Endothelial cell of umbilical vein (primary cell): ENCODE data around the gene MLLT6. TPM values are rescaled to one million over a fixed set of nuclear protein-coding genes. Genes with fewer than 3 reads are reported as not detected.

Experiments
- BruUV-seq: library from RNA; stranded (reverse); fragments of 400-500 nt; replicated peaks from 2 replicates; lab custom pipeline; 2021; lab: Mats Ljungman, UMichigan
- CTCF ChIA-PET: fragments of 300-600, 350-600 bp; sonication (Branson Sonifier 250); formaldehyde crosslinking; loops from one replicate; lab custom pipeline; 2021; ENCODE audit warnings: antibody characterized with exemption, inconsistent platforms; lab: Charles Lee
- POLR2A ChIA-PET: fragments of 300-600, 350-600 bp; sonication (Branson Sonifier 250); formaldehyde crosslinking; loops from one replicate; lab custom pipeline; 2021; ENCODE audit warnings: antibody characterized with exemption, inconsistent platforms; lab: Charles Lee
- DNase-seq: peaks from one replicate; pipeline ENCODE4 v3.0.0-alpha.2; 2011; ENCODE audit warnings: low read depth, low spot score
- FAIRE-seq: peaks from 2 replicates; lab custom pipeline; 2011; peaks lifted over from hg19 to GRCh38; lab: Jason Lieb, UNC
- H2AFZ ChIP-seq: 2 replicates; pipeline ENCODE4 v1.6.0; 2012; ENCODE audit warnings: low read depth, low read length, control low read depth, inconsistent platforms
- H3K27ac ChIP-seq: 2 replicates; pipeline ENCODE4 v1.5.1; 2011; ENCODE audit warnings: low read depth, mild to moderate bottlenecking, control low read depth, low read length, moderate library complexity; ENCODE audit not compliant: insufficient read depth
- H3K27me3 ChIP-seq, 2 experiments: 2 replicates each; pipeline versions ENCODE4 v1.6.0 to v1.6.1; 2011; ENCODE audit warnings: low read length in 2 of 2, mixed read lengths in 1 of 2; ENCODE audit not compliant: control insufficient read depth in 2 of 2, insufficient read depth in 2 of 2
- H3K36me3 ChIP-seq, 2 experiments: 2 replicates in 1 of 2; 3 replicates in 1 of 2; pipeline ENCODE4 v1.5.1; 2011; ENCODE audit warnings: low read length in 2 of 2, mild to moderate bottlenecking in 1 of 2, moderate library complexity in 1 of 2; ENCODE audit not compliant: control insufficient read depth in 2 of 2, insufficient read depth in 2 of 2; ENCODE audit errors: extremely low read depth in 1 of 2
- H3K4me1 ChIP-seq: 3 replicates; pipeline ENCODE4 v1.5.1; 2011; ENCODE audit warnings: mild to moderate bottlenecking, low read length; ENCODE audit not compliant: control insufficient read depth, insufficient read depth; ENCODE audit errors: extremely low read depth
- H3K4me2 ChIP-seq: 2 replicates; pipeline ENCODE4 v1.6.1; 2011; ENCODE audit warnings: low read length, control low read depth, mixed read lengths; ENCODE audit not compliant: insufficient read depth
- H3K4me3 ChIP-seq, 3 experiments: fragments of 200-600 bp in 1 of 3; sonication (generic), shearing (Covaris generic) in 1 of 3; replicated peaks in 1 of 3; 2 replicates each; pipeline ENCODE4 v1.5.1; 2011 to 2016; ENCODE audit warnings: control low read depth in 3 of 3, low read length in 3 of 3, mild to moderate bottlenecking in 2 of 3, inconsistent platforms in 1 of 3, low read depth in 1 of 3, moderate library complexity in 1 of 3; ENCODE audit not compliant: insufficient read depth in 1 of 3
- H3K79me2 ChIP-seq: 2 replicates; pipeline ENCODE4 v1.6.0; 2012; ENCODE audit warnings: low read length, inconsistent platforms; ENCODE audit not compliant: control insufficient read depth, insufficient read depth
- H3K9ac ChIP-seq: replicated peaks from 2 replicates; pipeline ENCODE3; 2011; ENCODE audit warnings: low read length, control low read depth; ENCODE audit not compliant: insufficient read depth; ENCODE audit errors: extremely low read depth
- H3K9me1 ChIP-seq: replicated peaks from 3 replicates; pipeline ENCODE4 v1.6.0; 2011; ENCODE audit warnings: mild to moderate bottlenecking, low read length; ENCODE audit not compliant: control insufficient read depth, insufficient read depth; ENCODE audit errors: extremely low read depth
- H3K9me3 ChIP-seq: replicated peaks from 2 replicates; pipeline ENCODE4 v1.5.1; 2012; ENCODE audit warnings: low read length, inconsistent platforms; ENCODE audit not compliant: control insufficient read depth, insufficient read depth
- H4K20me1 ChIP-seq: replicated peaks from 2 replicates; pipeline ENCODE3; 2011; ENCODE audit warnings: mild to moderate bottlenecking, low read length; ENCODE audit not compliant: control insufficient read depth, insufficient read depth; ENCODE audit errors: extremely low read depth
- EZH2 ChIP-seq: IDR thresholded peaks from 2 replicates; pipeline ENCODE4 v1.6.1; 2012; ENCODE audit warnings: borderline replicate concordance, low read depth, mild to moderate bottlenecking, moderate library complexity, low read length, inconsistent platforms; ENCODE audit not compliant: severe bottlenecking
- FOS ChIP-seq: IDR thresholded peaks from 2 replicates; pipeline ENCODE4 v1.6.1; 2011; ENCODE audit warnings: mild to moderate bottlenecking, low read length, moderate library complexity, borderline replicate concordance; ENCODE audit not compliant: insufficient read depth
- GATA2 ChIP-seq: IDR thresholded peaks from 2 replicates; pipeline ENCODE4 v1.7.0; 2011; ENCODE audit warnings: low read depth, mild to moderate bottlenecking, moderate library complexity, mixed read lengths, low read length; ENCODE audit not compliant: insufficient read length, insufficient read depth
- JUN ChIP-seq: IDR thresholded peaks from 2 replicates; pipeline ENCODE4 v1.6.1; 2011; ENCODE audit warnings: borderline replicate concordance, low read depth; ENCODE audit not compliant: insufficient read length, insufficient read depth
- MYC ChIP-seq: IDR thresholded peaks from one replicate; pipeline ENCODE4 v1.6.1; 2011; ENCODE audit warnings: mild to moderate bottlenecking, low read depth, low read length
- POLR2A ChIP-seq: IDR thresholded peaks from 2 replicates; pipeline ENCODE4 v1.6.1; 2012; ENCODE audit warnings: low read depth, mild to moderate bottlenecking, control low read depth, low read length
- POLR2AphosphoS5 ChIP-seq: IDR thresholded peaks from 2 replicates; pipeline ENCODE4 v1.6.1; 2012; ENCODE audit warnings: low read depth, mild to moderate bottlenecking, control low read depth, low read length, moderate library complexity; ENCODE audit not compliant: insufficient read depth
- dilution Hi-C: fragments of 300-500 bp; cut with MboI; formaldehyde crosslinking; loops from one replicate; pipeline ENCODE4 v1.15.0; 2019; ENCODE audit warnings: low sequenced_read_pairs; ENCODE audit not compliant: extremely low pct_ligation_motif_present
- intact Hi-C: fragments of 100-400 bp; cut with micrococcal nuclease; formaldehyde crosslinking; loops from one replicate; pipeline ENCODE4 v1.10.0; 2022
- polyA plus RNA-seq, 4 experiments: library from polyadenylated mRNA; depleted of rRNA in 3 of 4; stranded (reverse) in 3 of 4; unstranded in 1 of 4; fragments of >200 nt; gene quantifications; 2 replicates each; pipeline versions ENCODE4 v1.2.1 to v1.2.3, GENCODE V29; 2011 to 2012; ENCODE audit warnings: missing spikeins in 1 of 4
- total RNA-seq: library from RNA; stranded (reverse); gene quantifications from 2 replicates; pipeline ENCODE4 v1.2.3, GENCODE V29; 2021
- TF ChIP-seq, protein P1 (sequence below): IDR thresholded peaks from 2 replicates; pipeline ENCODE4 v1.6.1; 2011; ENCODE audit not compliant: insufficient read depth, insufficient read length
- TF ChIP-seq, protein P2 (sequence below), 2 donors: IDR thresholded peaks; 1 replicate in 1 of 2; 2 replicates in 1 of 2; pipeline ENCODE4 v1.5.1; 2011; ENCODE audit warnings: low read length in 2 of 2, mild to moderate bottlenecking in 2 of 2, moderate library complexity in 2 of 2, control low read depth in 1 of 2, inconsistent platforms in 1 of 2, low read depth in 1 of 2; ENCODE audit not compliant: insufficient read depth in 1 of 2; ENCODE audit errors: extremely low read depth in 1 of 2

The MLLT6 gene
- total and polyA plus RNA-seq, 2 donors (not counting 3 experiments of a cell fraction or from before 2014, with no cell fraction given): 32.1 to 85.4 TPM

DNA sequence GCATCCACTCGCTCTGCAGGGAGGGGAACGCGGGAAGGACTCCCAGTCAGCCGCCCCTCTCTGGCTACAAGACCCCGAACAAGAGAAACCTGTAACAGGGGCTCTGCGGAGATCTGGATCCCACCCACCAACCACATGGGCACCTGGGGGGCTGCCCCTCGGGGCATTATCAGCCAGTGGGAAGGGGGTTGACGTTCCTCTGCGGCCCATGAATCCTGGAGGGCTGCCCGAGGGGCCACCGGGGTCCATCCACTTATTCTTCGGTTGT, 44.9 kb downstream of the MLLT6 start:
- DNase-seq (no peak), FAIRE-seq (no peak)
- Histone ChIP-seq H3K27me3 (no peaks in the 10 kb centered on the region), H3K27ac (peak overlapping the region; percentile 4), H3K4me1 (peaks cover 51% of the 10 kb centered on the region), H2AFZ (peak overlapping the region; percentile 19), H3K9me1 (no peaks in the 10 kb centered on the region), H3K9ac (peak overlapping the region; percentile 27), H3K4me3 (peak overlapping the region; percentile 28 to 80 (median 36)), H3K79me2 (peaks cover 53% of the 10 kb centered on the region), H3K9me3 (no peaks in the 10 kb centered on the region), H3K4me2 (peak overlapping the region; percentile 88), H3K36me3 (peaks cover 2 to 5% of the 10 kb centered on the region in 2 experiments), H4K20me1 (peaks cover 2% of the 10 kb centered on the region)
- ChIA-PET CTCF (interaction anchor here (1.1 to 2.4 kb wide), 2 partner anchors 14 to 18 kb away, joined by 6 to 7 read pairs; no protein-coding TSS in a partner anchor), POLR2A (no interaction called here)
- no TSS peak for BruUV-seq
- TF ChIP-seq POLR2AphosphoS5: no peak
- TF ChIP-seq JUN: no peak
- no peak for TF ChIP-seq FOS
- TF ChIP-seq MYC: no peak
- intact Hi-C loops: loop anchor here (2.0 to 5.0 kb wide), 2 partner anchors 49 to 402 kb away; partner anchors contain the start of genes PIP4K2B and PLXDC1
- dilution Hi-C loops: no loop called here

DNA sequence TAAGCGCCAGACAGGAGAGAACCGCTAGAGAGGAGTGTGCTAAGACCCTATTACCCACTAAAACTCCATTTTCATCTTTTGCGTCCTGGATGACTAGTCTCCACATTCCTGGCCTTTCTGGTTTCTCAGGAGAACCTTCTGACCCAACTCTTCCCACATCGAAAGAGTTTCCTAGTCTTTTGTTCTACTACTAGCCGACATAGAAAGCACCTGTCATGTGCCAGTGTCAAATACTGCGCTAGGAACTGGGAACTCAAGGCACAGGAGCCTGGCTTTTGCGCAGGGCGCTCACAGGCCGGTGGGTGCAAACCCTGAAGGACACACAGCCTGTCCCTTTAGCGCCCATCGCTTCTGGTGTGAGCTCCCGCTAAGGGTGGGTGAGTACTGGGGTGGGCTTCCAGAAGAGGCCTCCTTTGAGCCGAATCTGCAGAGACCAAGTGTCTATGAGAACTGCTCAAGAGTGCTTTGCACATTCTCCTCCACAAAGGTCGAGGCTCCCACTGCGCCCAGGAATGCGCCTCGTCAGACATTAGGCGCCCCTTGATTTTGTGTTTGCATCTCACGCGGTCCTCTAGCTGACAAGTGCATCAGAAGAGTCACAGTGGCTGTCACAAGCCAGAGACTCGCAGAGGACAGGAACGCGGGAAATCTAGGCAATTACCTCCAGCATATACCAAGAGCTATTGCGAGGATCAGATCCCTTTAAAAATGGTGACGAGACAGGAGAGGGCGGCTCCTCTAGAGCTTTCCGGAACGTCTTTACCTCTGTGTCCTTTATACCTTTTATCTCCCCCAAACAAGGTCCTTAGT, 45.4 kb downstream of the MLLT6 start:
- intact Hi-C loops: loop anchor here (1.0 to 5.0 kb wide), 3 partner anchors 48 to 402 kb away; partner anchors contain the start of genes PIP4K2B and PLXDC1

More for the DNA sequence above, 45.4 kb downstream of the MLLT6 start:
- Histone ChIP-seq H3K27me3 (no peaks in the 10 kb centered on the region), H3K27ac (peak overlapping the region; percentile 4), H3K9me3 (no peaks in the 10 kb centered on the region), H3K4me3 (peak overlapping the region in 2 of 3 experiments; percentile 40 to 50), H3K9ac (no peak overlapping the region), H3K4me1 (peaks cover 49% of the 10 kb centered on the region), H3K9me1 (no peaks in the 10 kb centered on the region), H2AFZ (peak overlapping the region; percentile 55), H3K4me2 (peak overlapping the region; percentile 88), H3K79me2 (peaks cover 49% of the 10 kb centered on the region), H3K36me3 (peaks cover 2 to 5% of the 10 kb centered on the region in 2 experiments), H4K20me1 (peaks cover 1% of the 10 kb centered on the region)
- FAIRE-seq (no peak), DNase-seq (peak; percentile 33)
- CTCF ChIA-PET: interaction anchor here (1.1 to 2.4 kb wide), 2 partner anchors 15 to 19 kb away, joined by 6 to 11 read pairs; no protein-coding TSS in a partner anchor
- POLR2A ChIA-PET: no interaction called here
- no TSS peak for BruUV-seq
- TF ChIP-seq GATA2 (no peak), POLR2A (no peak), EZH2 (no peak)
- TF ChIP-seq, protein P1, sequence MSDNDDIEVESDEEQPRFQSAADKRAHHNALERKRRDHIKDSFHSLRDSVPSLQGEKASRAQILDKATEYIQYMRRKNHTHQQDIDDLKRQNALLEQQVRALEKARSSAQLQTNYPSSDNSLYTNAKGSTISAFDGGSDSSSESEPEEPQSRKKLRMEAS: no peak
- TF ChIP-seq, protein P2, sequence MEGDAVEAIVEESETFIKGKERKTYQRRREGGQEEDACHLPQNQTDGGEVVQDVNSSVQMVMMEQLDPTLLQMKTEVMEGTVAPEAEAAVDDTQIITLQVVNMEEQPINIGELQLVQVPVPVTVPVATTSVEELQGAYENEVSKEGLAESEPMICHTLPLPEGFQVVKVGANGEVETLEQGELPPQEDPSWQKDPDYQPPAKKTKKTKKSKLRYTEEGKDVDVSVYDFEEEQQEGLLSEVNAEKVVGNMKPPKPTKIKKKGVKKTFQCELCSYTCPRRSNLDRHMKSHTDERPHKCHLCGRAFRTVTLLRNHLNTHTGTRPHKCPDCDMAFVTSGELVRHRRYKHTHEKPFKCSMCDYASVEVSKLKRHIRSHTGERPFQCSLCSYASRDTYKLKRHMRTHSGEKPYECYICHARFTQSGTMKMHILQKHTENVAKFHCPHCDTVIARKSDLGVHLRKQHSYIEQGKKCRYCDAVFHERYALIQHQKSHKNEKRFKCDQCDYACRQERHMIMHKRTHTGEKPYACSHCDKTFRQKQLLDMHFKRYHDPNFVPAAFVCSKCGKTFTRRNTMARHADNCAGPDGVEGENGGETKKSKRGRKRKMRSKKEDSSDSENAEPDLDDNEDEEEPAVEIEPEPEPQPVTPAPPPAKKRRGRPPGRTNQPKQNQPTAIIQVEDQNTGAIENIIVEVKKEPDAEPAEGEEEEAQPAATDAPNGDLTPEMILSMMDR (IDR thresholded peaks at IDR 0.05; ENCODE audit: extremely low read depth in 1 of 2, insufficient read depth in 1 of 2, low read depth in 1 of 2, low read length in 2 of 2): no peak
- dilution Hi-C loops: no loop called here
